HG02852 (cell line): ENCODE measurements around the gene ADH1C.
"Not testable (repeated sequence)": the region's sequence is repeated elsewhere in the genome, so short reads cannot be mapped to it uniquely, and the experiment has no call there.

ENCODE experiments used
- ATAC-seq: cut with Tn5 transposase; IDR thresholded peaks from one replicate; pipeline ENCODE4 v1.9.1; 2021; ENCODE audit warnings: mild to moderate bottlenecking, moderate library complexity; ENCODE audit not compliant: unreplicated experiment

The ADH1C gene

GRCh38 chr4:99352602-99353537 is at the start of gene ADH1C:
Gene ADH1C (minus strand): TSS chr4:99352746. CDS start chr4:99352675, 71 bp downstream.
- no peak for ATAC-seq

DNA sequence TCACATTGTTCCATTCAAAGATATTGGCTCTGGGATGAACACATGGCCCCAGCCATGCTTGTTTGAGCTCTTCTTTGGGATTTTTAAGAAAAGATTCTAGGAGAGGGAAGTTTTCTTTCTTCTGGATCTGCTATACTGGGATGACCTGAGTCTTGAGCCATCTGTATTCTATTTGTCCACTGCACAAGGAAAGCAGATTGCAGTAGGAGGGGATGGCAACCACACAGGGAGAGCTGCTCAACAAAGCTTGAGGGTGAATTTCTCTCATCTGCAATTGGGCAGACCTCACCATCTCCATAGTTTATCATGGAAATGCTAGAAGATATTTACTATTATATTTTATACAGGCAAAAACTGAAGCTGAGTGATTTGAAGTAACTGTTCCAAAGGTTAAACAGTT is 48.3 kb upstream of the ADH1C start:
- no peak for ATAC-seq

DNA sequence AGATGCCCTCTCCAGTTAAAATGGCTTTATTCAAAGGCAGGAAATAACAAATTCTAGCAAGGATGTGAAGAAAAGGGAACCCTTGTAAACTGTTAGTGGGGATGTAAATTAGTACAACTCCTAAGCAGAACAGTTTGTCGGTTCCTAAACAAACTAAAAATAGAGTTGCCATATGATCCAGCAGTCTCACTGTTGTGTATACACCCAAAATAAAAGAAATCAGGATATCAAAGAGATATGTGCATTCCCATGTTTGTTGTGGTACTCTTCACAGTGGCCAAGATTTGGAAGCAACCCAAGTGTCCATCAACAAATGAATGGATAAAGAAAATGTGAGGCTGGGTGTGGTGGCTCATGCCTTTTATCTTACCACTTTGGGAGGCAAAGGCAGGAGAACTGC is 46.5 kb upstream of the ADH1C start:
- ATAC-seq: no peak

DNA sequence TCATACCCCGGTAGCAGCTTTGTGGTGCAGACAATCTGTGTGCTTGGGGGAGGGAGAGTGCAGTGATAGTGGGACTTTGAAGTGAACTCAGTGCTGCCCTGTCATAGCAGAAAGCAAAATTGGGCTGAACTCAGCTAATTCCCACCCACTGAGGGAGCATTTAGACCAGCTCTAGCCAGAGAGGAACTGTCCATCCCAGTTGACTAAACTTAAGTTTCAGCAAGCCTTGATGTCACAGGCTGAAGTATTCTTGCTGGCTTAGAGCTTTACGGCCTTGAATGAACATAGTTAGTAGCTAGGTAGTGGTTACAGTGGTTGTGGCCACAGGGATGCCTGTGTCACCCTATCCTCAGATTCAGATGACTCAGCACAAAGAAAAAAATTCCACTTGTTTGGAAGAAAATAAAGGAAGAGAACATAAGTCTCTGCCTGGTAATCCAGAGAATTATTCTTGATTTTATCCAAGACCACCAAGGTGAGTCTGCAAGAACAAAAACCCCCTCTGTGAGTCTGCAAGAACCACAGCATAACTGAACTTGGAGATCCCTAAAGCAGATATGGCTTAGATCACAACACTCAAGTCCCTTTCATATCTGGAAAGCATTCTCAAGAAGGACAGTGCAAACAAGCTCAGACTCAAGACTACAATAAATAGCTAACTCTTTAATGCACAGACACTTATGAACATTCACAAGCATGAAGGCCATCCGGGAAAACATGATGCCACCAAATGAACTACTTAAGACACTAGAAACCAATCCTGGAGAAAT is 43.2 kb upstream of the ADH1C start:
- no peak for ATAC-seq

DNA sequence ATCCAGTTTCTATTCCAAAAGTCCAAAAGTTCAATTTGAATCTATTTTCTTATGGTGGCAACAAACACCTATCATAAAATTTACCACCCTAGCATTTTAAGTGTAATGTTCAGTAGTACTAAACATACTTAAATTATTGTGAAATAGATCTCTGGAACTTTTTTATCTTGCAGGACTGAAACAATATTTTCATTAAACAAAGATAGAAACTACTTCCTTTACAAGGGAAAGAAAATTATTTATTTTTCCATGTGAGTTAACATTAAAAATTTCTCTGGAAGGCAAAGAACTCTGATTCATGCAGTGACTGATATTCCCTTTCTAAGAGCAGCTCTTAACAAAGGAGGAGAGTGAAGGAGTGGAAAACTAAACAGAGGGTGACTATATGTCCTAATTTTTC is 42.4 kb upstream of the ADH1C start:
- no peak for ATAC-seq

DNA sequence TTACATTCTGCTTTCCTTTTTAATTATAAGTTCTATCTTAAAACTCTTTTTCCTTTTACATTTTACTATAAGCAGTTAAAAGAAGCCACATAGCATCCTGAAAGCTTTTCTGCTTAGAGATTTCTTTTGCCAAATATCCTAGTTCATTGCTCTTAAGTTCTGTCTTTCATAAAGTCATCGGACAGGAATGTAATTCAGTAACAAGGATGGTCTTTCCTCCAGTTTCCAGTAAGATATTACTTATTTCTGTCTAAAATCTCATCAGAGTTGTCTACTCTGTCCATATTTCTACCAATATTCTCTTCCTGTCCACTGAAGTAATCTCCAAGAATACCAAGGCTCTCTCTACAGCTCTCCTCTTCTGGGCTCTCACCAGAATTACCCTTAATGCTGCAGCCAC is 37.5 kb upstream of the ADH1C start:
- ATAC-seq: no peak

DNA sequence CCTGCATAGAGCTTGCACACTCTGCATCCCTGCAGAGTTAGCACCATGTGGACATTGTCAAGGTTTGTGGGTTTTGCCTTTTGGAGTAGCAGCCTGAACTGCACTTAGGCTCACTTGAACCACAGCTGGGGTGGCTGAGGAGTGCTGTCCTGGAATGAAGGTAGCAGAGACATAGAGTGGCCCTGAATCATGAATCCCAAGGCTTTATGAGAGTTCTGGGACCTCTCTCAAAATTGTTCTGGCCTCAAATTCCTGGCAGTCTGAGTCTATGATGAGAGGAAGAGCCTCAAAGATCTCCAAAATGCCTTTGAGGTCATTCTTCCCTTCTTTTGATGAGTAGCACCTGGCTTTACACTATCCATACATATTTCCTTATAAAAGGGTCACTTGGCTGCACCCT is 37.1 kb upstream of the ADH1C start:
- no peak for ATAC-seq

DNA sequence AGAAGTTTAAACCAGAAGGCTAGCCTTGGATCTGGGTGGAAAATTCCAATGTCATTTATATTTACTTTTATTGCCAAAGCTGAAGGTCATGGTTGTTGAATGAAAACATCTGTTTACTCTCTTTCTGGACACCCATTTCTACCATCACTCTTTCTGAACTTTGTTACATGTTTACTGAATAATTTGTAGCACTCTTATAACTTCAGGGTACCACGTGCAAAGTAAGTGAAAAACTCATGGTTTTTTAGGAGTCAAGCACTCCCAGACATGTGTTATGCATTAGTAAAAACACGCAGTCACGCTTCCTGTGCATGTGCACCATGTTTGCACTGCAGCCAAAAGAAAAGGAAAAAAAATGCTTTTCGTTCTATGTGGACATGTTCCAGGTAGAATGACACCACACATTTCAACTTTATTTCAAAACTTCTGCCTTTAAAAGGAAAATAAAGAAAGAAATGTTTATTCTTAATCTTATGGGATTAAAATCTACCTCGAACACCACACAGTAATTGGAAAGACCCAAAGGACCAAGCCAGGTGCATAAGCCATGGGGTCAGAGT is 31.4 kb upstream of the ADH1C start:
- no peak for ATAC-seq

- no peak for ATAC-seq
Measured at GRCh38 chr4:99383399-99383798, 30.9 kb upstream of the ADH1C start.

- ATAC-seq: no peak
Measured at GRCh38 chr4:99382745-99383360, 30.3 kb upstream of the ADH1C start.

DNA sequence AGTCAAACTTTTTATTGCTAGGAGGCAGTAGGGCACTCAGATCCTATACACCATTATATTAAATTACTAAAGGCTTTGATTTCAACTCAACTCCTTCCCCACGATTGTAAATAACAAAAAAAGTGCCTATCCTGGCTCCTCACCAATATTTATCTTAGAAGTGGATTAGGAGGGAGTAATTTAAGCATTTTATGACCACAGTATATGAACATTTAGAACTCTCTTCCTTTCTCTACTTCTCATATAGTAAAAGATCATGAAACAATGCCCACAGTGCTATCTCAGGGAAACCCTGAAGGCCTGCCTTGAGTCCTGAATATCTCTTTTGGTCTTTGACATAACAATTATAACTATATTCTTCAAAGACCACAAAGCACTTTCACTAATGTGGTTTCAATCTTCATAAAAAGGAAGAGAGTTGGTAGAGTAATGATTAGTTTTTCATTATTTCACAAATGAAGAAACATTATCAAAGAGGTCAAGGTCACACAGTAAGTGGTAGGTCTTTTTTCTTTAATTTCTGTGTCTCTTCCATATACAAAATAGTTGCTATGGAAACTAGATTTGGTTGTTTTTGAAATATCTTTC is 29.1 kb upstream of the ADH1C start:
- ATAC-seq: no peak

GRCh38 chr4:99379571-99379970 is 27.0 kb upstream of the ADH1C start:
- ATAC-seq: no peak

- ATAC-seq: no peak
Measured at GRCh38 chr4:99378876-99379275, 26.3 kb upstream of the ADH1C start.

DNA sequence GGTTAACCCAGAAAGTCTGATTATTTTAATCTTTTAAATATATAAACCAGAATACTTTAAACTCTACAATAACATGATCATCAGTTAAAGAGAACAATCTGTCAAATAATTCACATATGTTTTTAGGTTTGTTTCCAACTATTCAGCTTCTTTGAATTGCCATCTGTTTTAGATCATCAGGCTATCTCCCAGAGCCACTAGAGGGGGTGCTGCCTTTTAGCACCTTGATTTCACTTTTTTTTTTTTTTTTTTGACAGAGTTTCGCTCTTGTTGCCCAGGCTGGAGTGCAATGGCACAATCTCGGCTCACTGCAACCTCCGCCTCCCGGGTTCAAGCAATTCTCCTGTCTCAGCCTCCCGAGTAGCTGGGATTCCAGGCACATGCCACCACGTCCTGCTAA is 24.8 kb upstream of the ADH1C start:
- not testable (repeated sequence) for ATAC-seq

GRCh38 chr4:99372464-99372863 is 19.9 kb upstream of the ADH1C start:
- ATAC-seq: not testable (repeated sequence)

GRCh38 chr4:99367817-99368216 is 15.3 kb upstream of the ADH1C start:
- ATAC-seq: not testable (repeated sequence)

DNA sequence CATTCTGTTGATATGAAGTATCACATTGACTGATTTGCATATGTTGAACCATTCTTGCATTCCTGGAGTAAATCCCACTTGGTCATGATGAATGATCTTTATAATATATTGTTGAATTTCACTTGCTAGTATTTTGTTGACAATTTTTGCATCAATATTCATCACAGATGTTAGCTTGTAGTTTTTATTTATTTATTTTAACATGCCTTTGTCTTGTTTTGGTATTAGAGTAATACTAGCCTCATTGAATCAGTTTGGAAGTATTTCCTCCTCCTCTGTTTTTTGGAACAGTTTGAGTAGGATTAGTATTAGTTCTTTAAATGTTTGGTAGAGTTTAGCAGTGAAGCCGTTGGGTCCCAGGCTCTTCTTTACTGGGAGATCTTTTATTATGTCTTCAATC is 13.9 kb upstream of the ADH1C start:
- no peak for ATAC-seq

DNA sequence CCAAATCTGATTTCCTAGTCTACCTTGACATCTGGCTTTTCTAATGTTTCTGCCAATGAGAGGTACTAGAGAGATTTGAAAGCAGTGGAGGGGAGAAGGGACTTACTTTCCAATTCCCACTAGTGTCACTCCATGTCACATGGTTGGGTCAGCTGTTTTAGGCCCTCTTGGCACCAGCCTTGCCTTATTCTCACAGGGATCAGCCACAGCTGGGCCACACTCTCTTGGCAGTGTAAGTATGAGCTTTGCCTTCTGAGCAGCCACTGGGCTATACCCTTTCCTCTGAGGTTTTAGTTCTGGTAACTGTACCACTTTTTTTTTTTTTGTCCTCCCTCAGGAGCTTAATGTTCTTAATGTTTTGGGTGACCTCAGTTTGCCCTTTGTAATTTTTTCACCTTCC is 10.2 kb upstream of the ADH1C start:
- no peak for ATAC-seq

DNA sequence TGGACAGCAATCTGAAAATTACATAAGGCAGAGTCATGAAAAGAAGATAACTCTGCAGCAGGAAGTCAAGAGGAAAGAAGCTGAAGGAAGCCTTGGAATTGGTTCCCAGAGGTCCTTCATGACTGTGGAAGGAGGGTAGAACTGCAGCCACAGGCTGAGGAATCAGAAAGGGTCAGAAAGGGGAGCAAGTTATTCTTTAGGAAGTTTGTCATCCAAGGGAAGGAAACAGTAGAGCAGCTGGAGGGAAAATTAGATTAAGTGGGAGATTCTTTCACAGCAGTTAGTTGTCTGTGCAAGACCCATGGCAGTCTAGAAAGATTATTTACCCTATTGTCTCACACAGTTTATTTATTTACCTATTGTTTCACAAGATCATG is 9.3 kb upstream of the ADH1C start:
- no peak for ATAC-seq

GRCh38 chr4:99361268-99361898 is 8.8 kb upstream of the ADH1C start:
- ATAC-seq: no peak
